ENCODE results near the gene LMO7. TPM values are rescaled to one million over a fixed set of nuclear protein-coding genes. Genes with fewer than 3 reads are reported as not detected.

LMO7 gene
- total and polyA plus RNA-seq, 4 donors, result 17.5 to 69.6 (median 38.2) TPM

DNA sequence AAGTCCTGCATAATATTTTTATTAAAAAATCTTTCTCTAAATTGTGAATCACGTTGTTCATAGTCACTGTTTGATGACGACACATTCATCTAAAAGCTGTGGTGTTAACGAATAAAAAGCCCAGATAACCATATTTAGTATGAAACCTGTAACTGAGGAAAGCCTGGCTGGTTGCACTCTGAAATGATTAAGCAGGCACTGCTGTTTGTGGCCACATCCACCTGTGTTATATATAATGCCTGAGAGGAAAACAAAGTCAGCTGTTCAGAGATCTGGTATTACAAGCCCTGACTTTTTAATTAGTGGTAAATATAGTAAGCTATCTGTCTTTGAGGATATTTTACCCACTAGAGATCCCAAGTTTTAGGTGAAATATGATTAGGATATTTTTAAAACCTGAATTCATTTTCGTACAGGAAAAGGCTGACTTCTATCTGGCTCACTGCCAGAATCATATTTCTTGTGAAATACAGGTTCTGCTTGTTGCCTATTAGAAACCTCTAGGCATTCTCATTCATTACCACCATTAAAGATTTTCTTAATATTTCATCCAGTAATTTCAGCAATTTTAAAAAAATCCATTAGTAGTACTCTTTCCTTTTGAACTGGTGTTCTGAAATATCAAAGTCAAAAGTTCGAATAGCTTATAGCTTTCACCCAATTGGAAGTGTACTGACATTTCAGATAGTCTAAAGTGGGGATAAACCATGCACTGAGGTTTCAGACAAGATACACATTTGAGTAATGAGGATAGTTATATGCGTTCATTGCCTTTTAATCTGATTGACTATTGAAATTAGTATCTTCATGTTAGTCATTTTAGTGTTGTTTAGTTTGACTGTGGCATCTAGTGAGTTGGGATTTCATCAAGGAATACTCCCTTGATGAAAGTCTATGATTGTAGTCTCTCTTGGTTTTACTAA lies 79.7 kb downstream of the LMO7 start (continued):
- TF ChIP-seq NR2F2 (IDR thresholded peaks at IDR 0.05) (no peak), GABPA (IDR thresholded peaks at IDR 0.05 in 1 of 2, conservative IDR thresholded peaks at IDR 0.05 in 1 of 2) (no peak)
- TF ChIP-seq, protein P1, sequence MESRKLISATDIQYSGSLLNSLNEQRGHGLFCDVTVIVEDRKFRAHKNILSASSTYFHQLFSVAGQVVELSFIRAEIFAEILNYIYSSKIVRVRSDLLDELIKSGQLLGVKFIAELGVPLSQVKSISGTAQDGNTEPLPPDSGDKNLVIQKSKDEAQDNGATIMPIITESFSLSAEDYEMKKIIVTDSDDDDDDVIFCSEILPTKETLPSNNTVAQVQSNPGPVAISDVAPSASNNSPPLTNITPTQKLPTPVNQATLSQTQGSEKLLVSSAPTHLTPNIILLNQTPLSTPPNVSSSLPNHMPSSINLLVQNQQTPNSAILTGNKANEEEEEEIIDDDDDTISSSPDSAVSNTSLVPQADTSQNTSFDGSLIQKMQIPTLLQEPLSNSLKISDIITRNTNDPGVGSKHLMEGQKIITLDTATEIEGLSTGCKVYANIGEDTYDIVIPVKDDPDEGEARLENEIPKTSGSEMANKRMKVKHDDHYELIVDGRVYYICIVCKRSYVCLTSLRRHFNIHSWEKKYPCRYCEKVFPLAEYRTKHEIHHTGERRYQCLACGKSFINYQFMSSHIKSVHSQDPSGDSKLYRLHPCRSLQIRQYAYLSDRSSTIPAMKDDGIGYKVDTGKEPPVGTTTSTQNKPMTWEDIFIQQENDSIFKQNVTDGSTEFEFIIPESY (IDR thresholded peaks at IDR 0.05), result no peak

DNA sequence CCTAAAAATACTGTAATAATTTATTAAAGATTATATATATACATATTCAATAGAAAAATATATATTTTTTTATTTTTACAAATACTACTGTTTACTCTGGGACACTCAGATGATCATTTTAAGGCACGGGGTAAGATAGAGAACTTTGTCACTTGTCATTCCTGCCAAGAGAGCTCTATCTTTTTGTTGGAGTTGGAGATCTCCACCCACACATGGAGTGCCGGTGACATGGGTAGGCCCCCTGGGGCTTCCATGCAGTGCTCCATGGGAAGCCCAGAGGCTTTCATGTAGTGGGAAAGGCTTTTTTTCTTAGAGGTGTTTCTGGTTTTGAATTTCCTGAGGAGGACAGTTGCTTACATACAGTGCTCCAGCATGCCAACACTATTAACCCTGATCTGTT lies 81.4 kb downstream of the LMO7 start:
- H3K27ac ChIP-seq (ENCODE audit: low read depth in 1 of 2, low read length in 2 of 2), result no peak overlapping the region
- TF ChIP-seq TAF1 (conservative IDR thresholded peaks at IDR 0.05) (no peak), SP1 (IDR thresholded peaks at IDR 0.05) (no peak), GABPA (IDR thresholded peaks at IDR 0.05 in 1 of 2, conservative IDR thresholded peaks at IDR 0.05 in 1 of 2) (no peak), RXRA (IDR thresholded peaks at IDR 0.05) (no peak), HNF4G (IDR thresholded peaks at IDR 0.05) (no peak), FOXA1 (IDR thresholded peaks at IDR 0.05) (no peak), HNF4A (conservative IDR thresholded peaks at IDR 0.05) (no peak)
- TF ChIP-seq, protein P2, sequence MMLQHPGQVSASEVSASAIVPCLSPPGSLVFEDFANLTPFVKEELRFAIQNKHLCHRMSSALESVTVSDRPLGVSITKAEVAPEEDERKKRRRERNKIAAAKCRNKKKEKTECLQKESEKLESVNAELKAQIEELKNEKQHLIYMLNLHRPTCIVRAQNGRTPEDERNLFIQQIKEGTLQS (IDR thresholded peaks at IDR 0.05), result no peak
- TF ChIP-seq, protein P3, sequence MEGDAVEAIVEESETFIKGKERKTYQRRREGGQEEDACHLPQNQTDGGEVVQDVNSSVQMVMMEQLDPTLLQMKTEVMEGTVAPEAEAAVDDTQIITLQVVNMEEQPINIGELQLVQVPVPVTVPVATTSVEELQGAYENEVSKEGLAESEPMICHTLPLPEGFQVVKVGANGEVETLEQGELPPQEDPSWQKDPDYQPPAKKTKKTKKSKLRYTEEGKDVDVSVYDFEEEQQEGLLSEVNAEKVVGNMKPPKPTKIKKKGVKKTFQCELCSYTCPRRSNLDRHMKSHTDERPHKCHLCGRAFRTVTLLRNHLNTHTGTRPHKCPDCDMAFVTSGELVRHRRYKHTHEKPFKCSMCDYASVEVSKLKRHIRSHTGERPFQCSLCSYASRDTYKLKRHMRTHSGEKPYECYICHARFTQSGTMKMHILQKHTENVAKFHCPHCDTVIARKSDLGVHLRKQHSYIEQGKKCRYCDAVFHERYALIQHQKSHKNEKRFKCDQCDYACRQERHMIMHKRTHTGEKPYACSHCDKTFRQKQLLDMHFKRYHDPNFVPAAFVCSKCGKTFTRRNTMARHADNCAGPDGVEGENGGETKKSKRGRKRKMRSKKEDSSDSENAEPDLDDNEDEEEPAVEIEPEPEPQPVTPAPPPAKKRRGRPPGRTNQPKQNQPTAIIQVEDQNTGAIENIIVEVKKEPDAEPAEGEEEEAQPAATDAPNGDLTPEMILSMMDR (IDR thresholded peaks at IDR 0.05; ENCODE audit: low read depth, low read length, missing input control), result no peak
- no peaks in the 10 kb centered on the region for H3K4me1 ChIP-seq (ENCODE audit: control insufficient read depth in 4 of 4, insufficient read depth in 4 of 4, low read length in 3 of 4)
- H3K9me3 ChIP-seq (ENCODE audit: control insufficient read depth in 4 of 4, low read length in 3 of 4), result no peaks in the 10 kb centered on the region
- no peak for DNase-seq (ENCODE audit: low spot score)
- H3K36me3 ChIP-seq (ENCODE audit: control insufficient read depth in 4 of 4, insufficient read depth in 3 of 4, low read depth in 1 of 4, low read length in 3 of 4), result no peaks in the 10 kb centered on the region
- 39% methylated on average over 2 of the region's 2 CpGs for WGBS
- no peaks in the 10 kb centered on the region for H3K27me3 ChIP-seq (ENCODE audit: control insufficient read depth in 4 of 4, insufficient read depth in 4 of 4, low read length in 3 of 4)
- H3K4me3 ChIP-seq (ENCODE audit: low read depth in 1 of 3, low read length in 3 of 3), result no peak overlapping the region
- no peak overlapping the region for H3K9ac ChIP-seq (ENCODE audit: low read depth in 1 of 2, low read length in 2 of 2)

DNA sequence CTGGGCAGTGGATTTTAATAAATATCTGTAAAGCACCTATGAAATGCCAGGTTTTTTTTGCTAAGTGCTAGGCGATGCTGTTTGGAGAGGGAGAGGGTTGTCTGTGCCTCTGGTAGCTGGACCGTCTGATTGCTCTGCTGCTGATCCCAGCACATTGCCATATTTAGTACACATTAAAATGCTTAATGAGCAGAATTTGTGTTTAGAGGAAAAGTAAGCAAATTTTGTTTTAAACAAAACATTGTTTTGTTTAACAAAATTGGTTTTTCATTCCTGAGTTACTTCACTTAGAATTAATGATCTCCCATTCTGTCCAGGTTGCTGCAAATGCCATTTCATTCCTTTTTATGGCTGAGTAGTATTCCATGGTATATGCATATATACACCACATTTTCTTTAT lies 85.2 kb downstream of the LMO7 start:
- TF ChIP-seq EGR1 (IDR thresholded peaks at IDR 0.05; ENCODE audit: low read depth in 2 of 2), result no peak
- TF ChIP-seq, protein P4, sequence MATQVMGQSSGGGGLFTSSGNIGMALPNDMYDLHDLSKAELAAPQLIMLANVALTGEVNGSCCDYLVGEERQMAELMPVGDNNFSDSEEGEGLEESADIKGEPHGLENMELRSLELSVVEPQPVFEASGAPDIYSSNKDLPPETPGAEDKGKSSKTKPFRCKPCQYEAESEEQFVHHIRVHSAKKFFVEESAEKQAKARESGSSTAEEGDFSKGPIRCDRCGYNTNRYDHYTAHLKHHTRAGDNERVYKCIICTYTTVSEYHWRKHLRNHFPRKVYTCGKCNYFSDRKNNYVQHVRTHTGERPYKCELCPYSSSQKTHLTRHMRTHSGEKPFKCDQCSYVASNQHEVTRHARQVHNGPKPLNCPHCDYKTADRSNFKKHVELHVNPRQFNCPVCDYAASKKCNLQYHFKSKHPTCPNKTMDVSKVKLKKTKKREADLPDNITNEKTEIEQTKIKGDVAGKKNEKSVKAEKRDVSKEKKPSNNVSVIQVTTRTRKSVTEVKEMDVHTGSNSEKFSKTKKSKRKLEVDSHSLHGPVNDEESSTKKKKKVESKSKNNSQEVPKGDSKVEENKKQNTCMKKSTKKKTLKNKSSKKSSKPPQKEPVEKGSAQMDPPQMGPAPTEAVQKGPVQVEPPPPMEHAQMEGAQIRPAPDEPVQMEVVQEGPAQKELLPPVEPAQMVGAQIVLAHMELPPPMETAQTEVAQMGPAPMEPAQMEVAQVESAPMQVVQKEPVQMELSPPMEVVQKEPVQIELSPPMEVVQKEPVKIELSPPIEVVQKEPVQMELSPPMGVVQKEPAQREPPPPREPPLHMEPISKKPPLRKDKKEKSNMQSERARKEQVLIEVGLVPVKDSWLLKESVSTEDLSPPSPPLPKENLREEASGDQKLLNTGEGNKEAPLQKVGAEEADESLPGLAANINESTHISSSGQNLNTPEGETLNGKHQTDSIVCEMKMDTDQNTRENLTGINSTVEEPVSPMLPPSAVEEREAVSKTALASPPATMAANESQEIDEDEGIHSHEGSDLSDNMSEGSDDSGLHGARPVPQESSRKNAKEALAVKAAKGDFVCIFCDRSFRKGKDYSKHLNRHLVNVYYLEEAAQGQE (IDR thresholded peaks at IDR 0.05), result no peak
- 90% methylated on average over 2 of the region's 2 CpGs for WGBS
- no peak overlapping the region for H3K9ac ChIP-seq (ENCODE audit: low read depth in 1 of 2, low read length in 2 of 2)
- no peaks in the 10 kb centered on the region for H3K4me1 ChIP-seq (ENCODE audit: control insufficient read depth in 4 of 4, insufficient read depth in 4 of 4, low read length in 3 of 4)
- H3K27me3 ChIP-seq (ENCODE audit: control insufficient read depth in 4 of 4, insufficient read depth in 4 of 4, low read length in 3 of 4), result no peaks in the 10 kb centered on the region
- no peak for DNase-seq (ENCODE audit: low spot score)
- no peaks in the 10 kb centered on the region for H3K36me3 ChIP-seq (ENCODE audit: control insufficient read depth in 4 of 4, insufficient read depth in 3 of 4, low read depth in 1 of 4, low read length in 3 of 4)
- no peaks in the 10 kb centered on the region for H3K9me3 ChIP-seq (ENCODE audit: control insufficient read depth in 4 of 4, low read length in 3 of 4)
- no peak overlapping the region for H3K27ac ChIP-seq (ENCODE audit: low read depth in 1 of 2, low read length in 2 of 2)
- H3K4me3 ChIP-seq (ENCODE audit: low read depth in 1 of 3, low read length in 3 of 3), result no peak overlapping the region
